WTC11 (cell line): ENCODE measurements around the gene ENAH. TPM values are rescaled to one million over a fixed set of nuclear protein-coding genes. Genes with fewer than 3 reads are reported as not detected.

ENCODE experiments used
- ATAC-seq: fragments of 200-7000 bp; cut with Tn5 transposase; 2 replicates; pipeline ENCODE4 v1.10.0; 2021; ENCODE audit warnings: mild to moderate bottlenecking, moderate library complexity
- CTCF ChIA-PET: fragments of 300-600 bp; sonication (Branson Sonifier 250); formaldehyde crosslinking; loops from one replicate; lab custom pipeline; 2021; ENCODE audit warnings: antibody characterized with exemption; lab: Charles Lee
- POLR2A ChIA-PET: fragments of 350-600 bp; sonication (Branson Sonifier 250); formaldehyde crosslinking; loops from one replicate; lab custom pipeline; 2021; ENCODE audit warnings: antibody characterized with exemption; lab: Charles Lee
- DNase-seq: peaks from one replicate; pipeline ENCODE4 v3.0.0; 2021; ENCODE audit warnings: low spot score
- H3K27ac Mint-ChIP-seq: 2 replicates; pipeline ENCODE4 v1.8.0; 2021; ENCODE audit warnings: mixed read lengths
- H3K27me3 Mint-ChIP-seq: 2 replicates; pipeline ENCODE4 v1.8.0; 2021; ENCODE audit warnings: low read depth, mild to moderate bottlenecking, moderate library complexity, mixed read lengths
- H3K36me3 Mint-ChIP-seq: 2 replicates; pipeline ENCODE4 v1.8.0; 2021; ENCODE audit warnings: mixed read lengths
- H3K4me1 Mint-ChIP-seq: 2 replicates; pipeline ENCODE4 v1.8.0; 2022; ENCODE audit warnings: mixed read lengths
- H3K4me3 Mint-ChIP-seq: 2 replicates; pipeline ENCODE4 v1.8.0; 2021; ENCODE audit warnings: mild to moderate bottlenecking, moderate library complexity, mixed read lengths
- H3K9me3 Mint-ChIP-seq: 2 replicates; pipeline ENCODE4 v1.8.0; 2021; ENCODE audit warnings: mixed read lengths
- ATF1 ChIP-seq: sonication (generic); formaldehyde crosslinking; IDR thresholded peaks from 2 replicates; pipeline ENCODE4 v1.8.1; 2023; ENCODE audit warnings: mild to moderate bottlenecking, moderate library complexity, missing genetic modification reagents
- GTF2I ChIP-seq: fragments of 250-450 bp; sonication (Bioruptor Pico); conservative IDR thresholded peaks from 2 replicates; pipeline ENCODE4 v1.4.0; 2021; ENCODE audit warnings: mild to moderate bottlenecking
- JUN ChIP-seq: sonication (generic); formaldehyde crosslinking; IDR thresholded peaks from 2 replicates; pipeline ENCODE4 v1.8.0; 2023; ENCODE audit warnings: mild to moderate bottlenecking, missing genetic modification reagents
- MYBL2 ChIP-seq: sonication (generic); formaldehyde crosslinking; IDR thresholded peaks from 2 replicates; pipeline ENCODE4 v1.8.1; 2023; ENCODE audit warnings: mild to moderate bottlenecking, moderate library complexity, missing genetic modification reagents
- SOX15 ChIP-seq: fragments of 250-450 bp; sonication (Bioruptor Pico); IDR thresholded peaks from 2 replicates; pipeline ENCODE4 v1.9.0; 2021; ENCODE audit warnings: mild to moderate bottlenecking
- TP53 ChIP-seq: sonication (generic); formaldehyde crosslinking; IDR thresholded peaks from 2 replicates; pipeline ENCODE4 v1.8.1; 2023; ENCODE audit warnings: mild to moderate bottlenecking, missing genetic modification reagents
- total RNA-seq: library from RNA; stranded (reverse); gene quantifications from 3 replicates; pipeline ENCODE4 v1.2.3, GENCODE V29; 2021
- TF ChIP-seq, protein P1 (sequence below): fragments of 250-450 bp; sonication (Bioruptor Pico); IDR thresholded peaks from 2 replicates; pipeline ENCODE4 v1.9.0; 2021; ENCODE audit warnings: mild to moderate bottlenecking, borderline replicate concordance
- TF ChIP-seq, protein P2 (sequence below): sonication (generic); formaldehyde crosslinking; IDR thresholded peaks from 2 replicates; pipeline ENCODE4 v1.8.0; 2023; ENCODE audit warnings: missing genetic modification reagents
- TF ChIP-seq, protein P3 (sequence below): sonication (generic); formaldehyde crosslinking; IDR thresholded peaks from 2 replicates; pipeline ENCODE4 v1.8.0; 2022; ENCODE audit warnings: mild to moderate bottlenecking, missing genetic modification reagents
- TF ChIP-seq, protein P4 (sequence below): fragments of 250-450 bp; sonication (Bioruptor Pico); conservative IDR thresholded peaks from 2 replicates; pipeline ENCODE4 v1.9.0; 2021; ENCODE audit warnings: mild to moderate bottlenecking
- TF ChIP-seq, protein P5 (sequence below): sonication (generic); formaldehyde crosslinking; IDR thresholded peaks from 2 replicates; pipeline ENCODE4 v1.8.1; 2023; ENCODE audit warnings: mild to moderate bottlenecking, missing genetic modification reagents, moderate library complexity
- TF ChIP-seq, protein P6 (sequence below): sonication (generic); formaldehyde crosslinking; IDR thresholded peaks from 2 replicates; pipeline ENCODE4 v1.8.0; 2022; ENCODE audit warnings: mild to moderate bottlenecking, missing genetic modification reagents

The ENAH gene
- total RNA-seq, 1 experiment from 2014 or later = 227 TPM

DNA sequence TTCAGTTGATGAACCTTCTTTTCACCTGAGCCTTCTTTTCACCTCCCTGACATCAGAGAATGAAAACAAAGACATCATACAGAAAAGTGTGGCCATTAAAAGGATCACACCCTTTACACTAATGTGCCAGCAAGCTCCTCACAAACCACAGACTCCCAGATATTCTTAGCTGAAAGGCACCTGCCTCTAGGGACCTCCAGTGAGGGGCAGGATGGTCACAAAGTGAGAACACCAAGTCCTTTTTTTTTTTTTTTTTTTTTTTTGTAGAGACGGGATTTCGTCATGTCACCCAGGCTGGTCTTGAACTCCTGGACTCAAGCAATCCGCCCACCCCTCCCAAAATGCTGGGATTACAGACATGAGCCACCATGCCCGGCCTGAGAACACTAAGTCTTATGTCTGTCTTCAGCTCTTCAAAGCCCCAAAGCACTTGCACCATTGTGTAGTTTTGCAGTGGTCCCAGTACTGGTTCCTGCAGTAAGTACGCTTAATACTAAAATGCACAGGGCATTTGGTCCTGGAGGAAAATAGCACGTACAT lies 166.9 kb downstream of the ENAH start:
- TF ChIP-seq, protein P1, sequence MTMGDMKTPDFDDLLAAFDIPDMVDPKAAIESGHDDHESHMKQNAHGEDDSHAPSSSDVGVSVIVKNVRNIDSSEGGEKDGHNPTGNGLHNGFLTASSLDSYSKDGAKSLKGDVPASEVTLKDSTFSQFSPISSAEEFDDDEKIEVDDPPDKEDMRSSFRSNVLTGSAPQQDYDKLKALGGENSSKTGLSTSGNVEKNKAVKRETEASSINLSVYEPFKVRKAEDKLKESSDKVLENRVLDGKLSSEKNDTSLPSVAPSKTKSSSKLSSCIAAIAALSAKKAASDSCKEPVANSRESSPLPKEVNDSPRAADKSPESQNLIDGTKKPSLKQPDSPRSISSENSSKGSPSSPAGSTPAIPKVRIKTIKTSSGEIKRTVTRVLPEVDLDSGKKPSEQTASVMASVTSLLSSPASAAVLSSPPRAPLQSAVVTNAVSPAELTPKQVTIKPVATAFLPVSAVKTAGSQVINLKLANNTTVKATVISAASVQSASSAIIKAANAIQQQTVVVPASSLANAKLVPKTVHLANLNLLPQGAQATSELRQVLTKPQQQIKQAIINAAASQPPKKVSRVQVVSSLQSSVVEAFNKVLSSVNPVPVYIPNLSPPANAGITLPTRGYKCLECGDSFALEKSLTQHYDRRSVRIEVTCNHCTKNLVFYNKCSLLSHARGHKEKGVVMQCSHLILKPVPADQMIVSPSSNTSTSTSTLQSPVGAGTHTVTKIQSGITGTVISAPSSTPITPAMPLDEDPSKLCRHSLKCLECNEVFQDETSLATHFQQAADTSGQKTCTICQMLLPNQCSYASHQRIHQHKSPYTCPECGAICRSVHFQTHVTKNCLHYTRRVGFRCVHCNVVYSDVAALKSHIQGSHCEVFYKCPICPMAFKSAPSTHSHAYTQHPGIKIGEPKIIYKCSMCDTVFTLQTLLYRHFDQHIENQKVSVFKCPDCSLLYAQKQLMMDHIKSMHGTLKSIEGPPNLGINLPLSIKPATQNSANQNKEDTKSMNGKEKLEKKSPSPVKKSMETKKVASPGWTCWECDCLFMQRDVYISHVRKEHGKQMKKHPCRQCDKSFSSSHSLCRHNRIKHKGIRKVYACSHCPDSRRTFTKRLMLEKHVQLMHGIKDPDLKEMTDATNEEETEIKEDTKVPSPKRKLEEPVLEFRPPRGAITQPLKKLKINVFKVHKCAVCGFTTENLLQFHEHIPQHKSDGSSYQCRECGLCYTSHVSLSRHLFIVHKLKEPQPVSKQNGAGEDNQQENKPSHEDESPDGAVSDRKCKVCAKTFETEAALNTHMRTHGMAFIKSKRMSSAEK (CRISPR knock-in tag) = 0 out of 2 replicates have a peak, but pooled peaks have one; percentile 14
- TF ChIP-seq ATF1 (CRISPR knock-in tag) = no peak
- TF ChIP-seq, protein P2, sequence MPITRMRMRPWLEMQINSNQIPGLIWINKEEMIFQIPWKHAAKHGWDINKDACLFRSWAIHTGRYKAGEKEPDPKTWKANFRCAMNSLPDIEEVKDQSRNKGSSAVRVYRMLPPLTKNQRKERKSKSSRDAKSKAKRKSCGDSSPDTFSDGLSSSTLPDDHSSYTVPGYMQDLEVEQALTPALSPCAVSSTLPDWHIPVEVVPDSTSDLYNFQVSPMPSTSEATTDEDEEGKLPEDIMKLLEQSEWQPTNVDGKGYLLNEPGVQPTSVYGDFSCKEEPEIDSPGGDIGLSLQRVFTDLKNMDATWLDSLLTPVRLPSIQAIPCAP (CRISPR knock-in tag) = no peak
- TF ChIP-seq, protein P3, sequence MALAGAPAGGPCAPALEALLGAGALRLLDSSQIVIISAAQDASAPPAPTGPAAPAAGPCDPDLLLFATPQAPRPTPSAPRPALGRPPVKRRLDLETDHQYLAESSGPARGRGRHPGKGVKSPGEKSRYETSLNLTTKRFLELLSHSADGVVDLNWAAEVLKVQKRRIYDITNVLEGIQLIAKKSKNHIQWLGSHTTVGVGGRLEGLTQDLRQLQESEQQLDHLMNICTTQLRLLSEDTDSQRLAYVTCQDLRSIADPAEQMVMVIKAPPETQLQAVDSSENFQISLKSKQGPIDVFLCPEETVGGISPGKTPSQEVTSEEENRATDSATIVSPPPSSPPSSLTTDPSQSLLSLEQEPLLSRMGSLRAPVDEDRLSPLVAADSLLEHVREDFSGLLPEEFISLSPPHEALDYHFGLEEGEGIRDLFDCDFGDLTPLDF = no peak
- 0 out of 2 replicates have a peak overlapping the region, but pooled peaks have one; percentile 34 for H3K27ac Mint-ChIP-seq
- peaks cover 13% of the 10 kb centered on the region for H3K4me1 Mint-ChIP-seq
- no peak overlapping the region for H3K4me3 Mint-ChIP-seq
- H3K9me3 Mint-ChIP-seq = no peaks in the 10 kb centered on the region
- POLR2A ChIA-PET = interaction anchor here (0.6 kb wide), 1 partner anchor 73 kb away, joined by 5 read pairs; no protein-coding TSS in a partner anchor
- no peak for ATAC-seq
- CTCF ChIA-PET = interaction anchor here (1.6 to 8.2 kb wide), 3 partner anchors 11 to 291 kb away, joined by 5 to 73 read pairs (median 41); partner anchors contain the start of gene SRP9
- DNase-seq = no peak
- no peaks in the 10 kb centered on the region for H3K27me3 Mint-ChIP-seq
- no peaks in the 10 kb centered on the region for H3K36me3 Mint-ChIP-seq

DNA sequence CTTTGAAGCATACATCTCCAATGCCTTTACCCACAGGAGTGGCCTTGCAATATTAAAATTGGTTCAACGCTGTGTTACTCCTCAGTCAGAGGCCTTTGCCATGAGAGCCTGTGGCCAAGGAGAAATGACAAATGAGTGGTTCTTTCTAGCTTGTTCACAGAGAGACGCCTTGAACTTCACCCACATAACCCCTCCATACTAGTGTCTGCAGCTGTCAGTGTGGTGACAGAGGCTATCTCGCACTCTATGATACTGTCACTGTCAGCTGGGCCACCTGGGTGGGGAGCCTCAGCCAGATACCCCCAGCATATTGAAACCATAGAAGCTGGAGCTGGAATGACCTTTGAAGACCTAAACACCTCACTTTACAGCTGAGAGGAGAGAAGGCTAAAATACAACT lies 167.7 kb downstream of the ENAH start:
- no peak overlapping the region for H3K27ac Mint-ChIP-seq
- H3K4me1 Mint-ChIP-seq = peaks cover 16% of the 10 kb centered on the region
- ChIA-PET CTCF (interaction anchor here (1.0 to 8.2 kb wide), 6 partner anchors 10 to 292 kb away, joined by 3 to 73 read pairs (median 6); partner anchors contain the start of gene SRP9), POLR2A (no interaction called here)
- no peaks in the 10 kb centered on the region for H3K36me3 Mint-ChIP-seq
- TF ChIP-seq SOX15 (CRISPR knock-in tag) = no peak
- TF ChIP-seq, protein P4, sequence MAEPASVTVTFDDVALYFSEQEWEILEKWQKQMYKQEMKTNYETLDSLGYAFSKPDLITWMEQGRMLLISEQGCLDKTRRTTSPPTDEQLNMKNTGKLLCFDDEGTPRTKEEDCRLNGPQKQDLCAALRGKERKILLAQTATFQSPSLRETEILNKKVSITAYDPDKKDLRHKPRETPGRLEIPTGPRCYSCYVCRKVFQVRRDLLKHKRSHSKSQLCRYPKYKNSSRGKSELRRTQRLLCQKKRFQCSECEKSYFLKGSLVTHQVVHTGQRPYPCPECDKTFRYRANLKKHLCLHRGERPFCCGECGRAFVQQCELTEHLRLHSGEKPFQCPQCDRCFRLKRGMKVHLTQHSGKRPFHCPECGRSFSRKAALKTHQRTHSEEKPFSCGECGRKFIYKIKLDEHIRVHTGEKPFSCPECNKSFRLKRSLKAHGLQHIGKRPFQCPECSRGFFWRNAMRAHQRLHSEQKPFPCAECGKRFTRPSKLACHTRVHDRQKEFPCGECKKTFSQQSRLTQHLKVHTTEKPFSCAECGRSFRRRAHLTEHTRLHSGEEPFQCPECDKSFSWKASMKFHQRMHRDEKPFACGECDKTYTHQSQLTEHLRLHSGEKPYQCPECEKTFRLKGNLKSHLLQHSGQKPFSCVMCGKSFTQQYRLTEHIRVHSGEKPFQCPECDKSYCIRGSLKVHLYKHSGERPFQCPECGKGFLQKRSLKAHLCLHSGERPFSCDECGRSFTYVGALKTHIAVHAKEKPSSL (CRISPR knock-in tag) = 0 out of 2 replicates have a peak, but pooled peaks have one; percentile 4
- no peaks in the 10 kb centered on the region for H3K9me3 Mint-ChIP-seq
- DNase-seq = no peak
- no peak overlapping the region for H3K4me3 Mint-ChIP-seq
- no peaks in the 10 kb centered on the region for H3K27me3 Mint-ChIP-seq
- no peak for ATAC-seq

DNA sequence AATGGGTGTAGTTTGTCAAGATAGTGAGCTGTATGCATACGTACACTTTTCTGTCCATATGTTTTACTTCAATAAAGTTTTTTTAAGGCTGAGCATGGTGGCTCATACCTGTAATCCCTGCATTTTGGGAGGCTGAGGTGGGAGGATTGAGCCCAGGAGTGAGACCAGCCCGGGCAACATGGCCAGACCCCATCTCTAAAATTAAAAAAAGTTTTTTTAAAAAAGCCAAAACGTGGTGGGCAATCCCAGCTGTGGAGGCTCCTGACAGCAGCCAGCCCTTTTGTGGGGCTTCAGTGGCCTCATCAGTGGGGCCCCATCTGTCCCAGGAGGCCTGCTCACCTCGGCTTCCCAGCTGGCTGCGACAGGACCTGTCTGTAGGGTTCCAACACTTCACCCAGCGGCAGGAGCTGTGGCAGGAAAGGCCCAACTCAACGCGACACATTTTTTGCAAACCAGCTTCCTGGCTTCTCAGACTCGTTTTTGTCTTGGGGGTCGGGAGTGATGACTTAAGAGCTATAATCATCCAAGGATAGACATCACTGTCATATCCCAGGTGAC lies 168.2 kb downstream of the ENAH start:
- Mint-ChIP-seq H3K4me1 (peaks cover 16% of the 10 kb centered on the region), H3K36me3 (no peaks in the 10 kb centered on the region), H3K27ac (no peak overlapping the region), H3K27me3 (no peaks in the 10 kb centered on the region)
- CTCF ChIA-PET = interaction anchor here (0.9 to 8.2 kb wide), 7 partner anchors 10 to 324 kb away, joined by 3 to 73 read pairs (median 5); partner anchors contain the start of gene SRP9
- peak; percentile 8 for DNase-seq
- TF ChIP-seq TP53 = no peak
- no peak for TF ChIP-seq JUN (CRISPR knock-in tag)
- TF ChIP-seq, protein P2 (CRISPR knock-in tag) = no peak
- no peak for TF ChIP-seq MYBL2 (CRISPR knock-in tag)
- TF ChIP-seq, protein P5, sequence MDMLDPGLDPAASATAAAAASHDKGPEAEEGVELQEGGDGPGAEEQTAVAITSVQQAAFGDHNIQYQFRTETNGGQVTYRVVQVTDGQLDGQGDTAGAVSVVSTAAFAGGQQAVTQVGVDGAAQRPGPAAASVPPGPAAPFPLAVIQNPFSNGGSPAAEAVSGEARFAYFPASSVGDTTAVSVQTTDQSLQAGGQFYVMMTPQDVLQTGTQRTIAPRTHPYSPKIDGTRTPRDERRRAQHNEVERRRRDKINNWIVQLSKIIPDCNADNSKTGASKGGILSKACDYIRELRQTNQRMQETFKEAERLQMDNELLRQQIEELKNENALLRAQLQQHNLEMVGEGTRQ (CRISPR knock-in tag) = no peak
- no peak for TF ChIP-seq GTF2I (CRISPR knock-in tag)
- TF ChIP-seq, protein P6, sequence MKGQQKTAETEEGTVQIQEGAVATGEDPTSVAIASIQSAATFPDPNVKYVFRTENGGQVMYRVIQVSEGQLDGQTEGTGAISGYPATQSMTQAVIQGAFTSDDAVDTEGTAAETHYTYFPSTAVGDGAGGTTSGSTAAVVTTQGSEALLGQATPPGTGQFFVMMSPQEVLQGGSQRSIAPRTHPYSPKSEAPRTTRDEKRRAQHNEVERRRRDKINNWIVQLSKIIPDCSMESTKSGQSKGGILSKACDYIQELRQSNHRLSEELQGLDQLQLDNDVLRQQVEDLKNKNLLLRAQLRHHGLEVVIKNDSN = no peak
- TF ChIP-seq, all 79 proteins: peak for 0
- H3K4me3 Mint-ChIP-seq = no peak overlapping the region
- POLR2A ChIA-PET = interaction anchor here (0.7 kb wide), 1 partner anchor 183 kb away, joined by 3 read pairs; no protein-coding TSS in a partner anchor
- no peaks in the 10 kb centered on the region for H3K9me3 Mint-ChIP-seq
- ATAC-seq = no peak
